Hindlimb muscle (tissue), 1 donor: ENCODE results near the gene MTHFR. TPM values are rescaled to one million over a fixed set of nuclear protein-coding genes. Genes with fewer than 3 reads are reported as not detected.
"Not testable (repeated sequence)": the region's sequence is repeated elsewhere in the genome, so short reads cannot be mapped to it uniquely, and the experiment has no call there.

ENCODE experiments used
- DNase-seq: peaks from one replicate; pipeline ENCODE4 v3.0.0-alpha.2; 2013
- polyA plus RNA-seq: library from polyadenylated mRNA; unstranded; fragments of 120-200 nt; gene quantifications from one replicate; pipeline ENCODE4 v1.2.1, GENCODE V29; 2013; ENCODE audit not compliant: insufficient read length

The MTHFR gene
- polyA plus RNA-seq, 1 donor, result 62.3 TPM

- DNase-seq, result no peak
Measured at GRCh38 chr1:11833497-11833896, 27.7 kb upstream of the MTHFR start.

GRCh38 chr1:11831945-11832725 lies 26.4 kb upstream of the MTHFR start:
- DNase-seq, result no peak

- no peak for DNase-seq
Measured at GRCh38 chr1:11828511-11828910, 22.7 kb upstream of the MTHFR start.

- no peak for DNase-seq
Measured at GRCh38 chr1:11826946-11827345, 21.2 kb upstream of the MTHFR start.

GRCh38 chr1:11825131-11825530 lies 19.4 kb upstream of the MTHFR start:
- DNase-seq, result no peak

GRCh38 chr1:11823366-11824137 lies 17.8 kb upstream of the MTHFR start:
- no peak for DNase-seq

- DNase-seq, result no peak
Measured at GRCh38 chr1:11822091-11822490, 16.3 kb upstream of the MTHFR start.

GRCh38 chr1:11817192-11817591 lies 11.4 kb upstream of the MTHFR start:
- DNase-seq, result no peak

- DNase-seq, result no peak
Measured at GRCh38 chr1:11813021-11813420, 7.3 kb upstream of the MTHFR start.

- DNase-seq, result no peak
Measured at GRCh38 chr1:11807133-11807532, 1.4 kb upstream of the MTHFR start.

GRCh38 chr1:11806307-11806936 lies 658 bp upstream of the MTHFR start:
- no peak for DNase-seq

- no peak for DNase-seq
Measured at GRCh38 chr1:11804666-11805421, 920 bp downstream of the MTHFR start.

GRCh38 chr1:11803924-11804665 lies 1.7 kb downstream of the MTHFR start:
- not testable (repeated sequence) for DNase-seq

- peak; percentile 86 for DNase-seq
Measured at GRCh38 chr1:11802973-11803885, 2.5 kb downstream of the MTHFR start.

- DNase-seq, result no peak
Measured at GRCh38 chr1:11802616-11802972, 3.2 kb downstream of the MTHFR start.

- DNase-seq, result no peak
Measured at GRCh38 chr1:11800756-11801433, 4.9 kb downstream of the MTHFR start.

- no peak for DNase-seq
Measured at GRCh38 chr1:11800391-11800755, 5.4 kb downstream of the MTHFR start.

GRCh38 chr1:11799896-11800295 lies 5.9 kb downstream of the MTHFR start:
- no peak for DNase-seq

- no peak for DNase-seq
Measured at GRCh38 chr1:11799099-11799498, 6.7 kb downstream of the MTHFR start.

GRCh38 chr1:11797525-11798216 lies 8.1 kb downstream of the MTHFR start:
- no peak for DNase-seq
